ENCODE results near the gene PSMD10. TPM values are rescaled to one million over a fixed set of nuclear protein-coding genes. Genes with fewer than 3 reads are reported as not detected.

The PSMD10 gene
- total RNA-seq, 4 donors from 2014 or later, result 39.4 to 53.4 (median 42.1) TPM

Other genes with a start within 250 kb of the PSMD10 start
- not detected for gene TEX13B, start 109.2 kb downstream of the PSMD10 start, total RNA-seq
- not detected for gene VSIG1, start 46.5 kb downstream of the PSMD10 start, total RNA-seq
- 10 to 100 TPM in 3 of 4 donors, 1 to 10 TPM in 1; 9.3 to 13.6 (median 11.8) TPM for gene ATG4A, start 236 bp upstream of the PSMD10 start, total RNA-seq